PC-9 (cell line): ENCODE measurements around the gene MAST4. TPM values are rescaled to one million over a fixed set of nuclear protein-coding genes. Genes with fewer than 3 reads are reported as not detected.

Experiments
- BruUV-seq: library from RNA; stranded (reverse); fragments of 400-500 nt; replicated peaks from 2 replicates; lab custom pipeline; 2021; lab: Mats Ljungman, UMichigan
- CTCF ChIA-PET: fragments of 300-600 bp; sonication (Branson Sonifier 250); formaldehyde crosslinking; loops from one replicate; lab custom pipeline; 2022; ENCODE audit warnings: antibody characterized with exemption; lab: Charles Lee
- POLR2A ChIA-PET: fragments of 300-600 bp; sonication (Branson Sonifier 250); formaldehyde crosslinking; loops from one replicate; lab custom pipeline; 2022; ENCODE audit warnings: antibody characterized with exemption; ENCODE audit not compliant: unreplicated experiment; lab: Charles Lee
- DNase-seq, 2 experiments: peaks; one replicate each; pipeline versions ENCODE4 v3.0.0 to v3.0.0-alpha.2; 2015 to 2022; ENCODE audit warnings: mixed read lengths in 1 of 2
- H2AFZ ChIP-seq: fragments of 200-600 bp; sonication (generic); 2 replicates; pipeline ENCODE4 v1.8.1; 2017; ENCODE audit warnings: antibody characterized with exemption
- H3F3A ChIP-seq: fragments of 200-600 bp; sonication (generic); 2 replicates; pipeline ENCODE4 v1.8.1; 2017; ENCODE audit warnings: antibody characterized with exemption, mild to moderate bottlenecking, low read depth; ENCODE audit not compliant: insufficient read depth
- H3K27ac ChIP-seq: fragments of 200-600 bp; sonication (generic); 2 replicates; pipeline ENCODE4 v1.6.1; 2016; ENCODE audit warnings: mixed run types
- H3K27me3 ChIP-seq: fragments of 200-600 bp; sonication (generic); 2 replicates; pipeline ENCODE4 v1.6.1; 2016; ENCODE audit warnings: low read depth, mixed run types; ENCODE audit not compliant: insufficient read depth
- H3K36me3 ChIP-seq: fragments of 200-600 bp; sonication (generic); 2 replicates; pipeline ENCODE4 v1.6.1; 2016; ENCODE audit warnings: low read depth, mixed run types
- H3K4me1 ChIP-seq: fragments of 200-600 bp; sonication (generic); replicated peaks from 2 replicates; pipeline ENCODE4 v1.6.1; 2016; ENCODE audit warnings: mixed run types; ENCODE audit not compliant: insufficient read depth
- H3K4me2 ChIP-seq: fragments of 200-600 bp; sonication (generic); 2 replicates; pipeline ENCODE4 v1.6.1; 2017; ENCODE audit warnings: mixed run types
- H3K4me3 ChIP-seq: fragments of 200-600 bp; sonication (generic); 2 replicates; pipeline ENCODE4 v1.6.1; 2016; ENCODE audit warnings: mixed run types
- H3K79me2 ChIP-seq: fragments of 200-600 bp; sonication (generic); 2 replicates; pipeline ENCODE4 v1.6.1; 2017; ENCODE audit warnings: low read depth, mixed run types
- H3K9me2 ChIP-seq: fragments of 200-600 bp; sonication (generic); 2 replicates; pipeline ENCODE4 v1.8.1; 2017; ENCODE audit warnings: mild to moderate bottlenecking; ENCODE audit not compliant: insufficient read depth
- H3K9me3 ChIP-seq: fragments of 200-600 bp; sonication (generic); 2 replicates; pipeline ENCODE4 v1.8.1; 2016; ENCODE audit warnings: low read depth; ENCODE audit not compliant: insufficient read depth
- H4K20me1 ChIP-seq: fragments of 200-600 bp; sonication (generic); 2 replicates; pipeline ENCODE4 v1.8.1; 2017; ENCODE audit not compliant: insufficient read depth
- CTCF ChIP-seq: fragments of 200-600 bp; sonication (generic); conservative IDR thresholded peaks from 2 replicates; pipeline ENCODE4 v1.6.1; 2017; ENCODE audit warnings: mixed run types, antibody characterized with exemption, mild to moderate bottlenecking, moderate library complexity
- EZH2 ChIP-seq: fragments of 200-600 bp; sonication (generic); IDR thresholded peaks from 2 replicates; pipeline ENCODE4 v1.8.0; 2017; ENCODE audit warnings: antibody characterized with exemption, low read depth
- intact Hi-C: fragments of 100-400 bp; cut with micrococcal nuclease; formaldehyde crosslinking; loops from one replicate; pipeline ENCODE4 v1.10.0; 2022; ENCODE audit not compliant: unreplicated experiment
- total RNA-seq: library from RNA; stranded (reverse); gene quantifications from 2 replicates; pipeline ENCODE4 v1.2.3, GENCODE V29; 2021

MAST4 gene
- total RNA-seq, 1 experiment from 2014 or later, result 19.3 TPM

GRCh38 chr5:66655395-66656324 lies 59.5 kb downstream of the MAST4 start:
- no peaks in the 10 kb centered on the region for H3F3A ChIP-seq
- H3K4me1 ChIP-seq, result no peaks in the 10 kb centered on the region
- H3K36me3 ChIP-seq, result no peaks in the 10 kb centered on the region
- H3K27me3 ChIP-seq, result no peaks in the 10 kb centered on the region
- no peaks in the 10 kb centered on the region for H3K9me3 ChIP-seq
- DNase-seq, result no peak
- H3K79me2 ChIP-seq, result no peaks in the 10 kb centered on the region
- ChIA-PET CTCF (no interaction called here), POLR2A (no interaction called here)
- no peaks in the 10 kb centered on the region for H4K20me1 ChIP-seq
- no peak overlapping the region for H2AFZ ChIP-seq
- no peak overlapping the region for H3K4me2 ChIP-seq
- no peak overlapping the region for H3K4me3 ChIP-seq
- intact Hi-C loops, result no loop called here
- no TSS peak for BruUV-seq
- no peak overlapping the region for H3K27ac ChIP-seq
- TF ChIP-seq CTCF, result no peak
- TF ChIP-seq EZH2, result no peak
- no peaks in the 10 kb centered on the region for H3K9me2 ChIP-seq

GRCh38 chr5:66658516-66658915 lies 62.3 kb downstream of the MAST4 start:
- Histone ChIP-seq H3K79me2 (no peaks in the 10 kb centered on the region), H4K20me1 (no peaks in the 10 kb centered on the region), H3K4me1 (no peaks in the 10 kb centered on the region), H3K4me2 (no peak overlapping the region), H3K36me3 (no peaks in the 10 kb centered on the region), H3K9me2 (no peaks in the 10 kb centered on the region), H3F3A (no peaks in the 10 kb centered on the region), H3K9me3 (no peaks in the 10 kb centered on the region), H3K4me3 (no peak overlapping the region), H2AFZ (no peak overlapping the region), H3K27ac (no peak overlapping the region), H3K27me3 (no peaks in the 10 kb centered on the region)
- ChIA-PET CTCF (no interaction called here), POLR2A (no interaction called here)
- BruUV-seq, result no TSS peak
- DNase-seq, result no peak
- TF ChIP-seq CTCF (no peak), EZH2 (no peak)
- intact Hi-C loops, result no loop called here

- H3K9me2 ChIP-seq, result no peaks in the 10 kb centered on the region
- no peaks in the 10 kb centered on the region for H3K79me2 ChIP-seq
- no peak overlapping the region for H3K4me3 ChIP-seq
- no peaks in the 10 kb centered on the region for H3K9me3 ChIP-seq
- no peaks in the 10 kb centered on the region for H3F3A ChIP-seq
- no peaks in the 10 kb centered on the region for H3K4me1 ChIP-seq
- no peak overlapping the region for H2AFZ ChIP-seq
- intact Hi-C loops, result no loop called here
- ChIA-PET CTCF (no interaction called here), POLR2A (no interaction called here)
- no peak overlapping the region for H3K4me2 ChIP-seq
- no TSS peak for BruUV-seq
- H4K20me1 ChIP-seq, result no peaks in the 10 kb centered on the region
- no peak overlapping the region for H3K27ac ChIP-seq
- no peak for TF ChIP-seq EZH2
- TF ChIP-seq CTCF, result no peak
- no peaks in the 10 kb centered on the region for H3K36me3 ChIP-seq
- no peaks in the 10 kb centered on the region for H3K27me3 ChIP-seq
- DNase-seq, result no peak
These were observed 63.6 kb downstream of the MAST4 start for GRCh38 chr5:66659780-66660179.
